GM10847 (cell line): ENCODE measurements around the gene LPP.

Experiments
- POLR2A ChIP-seq: IDR thresholded peaks from 2 replicates; pipeline ENCODE4 v1.6.1; 2011; ENCODE audit not compliant: insufficient read length; ENCODE audit errors: extremely low read depth

Gene LPP

GRCh38 chr3:188154809-188155574, 1.0 kb downstream of the LPP start:
- TF ChIP-seq POLR2A = no peak

- no peak for TF ChIP-seq POLR2A
These were observed 2.1 kb downstream of the LPP start for GRCh38 chr3:188156056-188156455.

- TF ChIP-seq POLR2A = no peak
These were observed 3.5 kb downstream of the LPP start for GRCh38 chr3:188157407-188157806.

- TF ChIP-seq POLR2A = no peak
These were observed 4.0 kb downstream of the LPP start for GRCh38 chr3:188157971-188158370.

GRCh38 chr3:188158731-188159310, 4.9 kb downstream of the LPP start:
- TF ChIP-seq POLR2A = no peak

- TF ChIP-seq POLR2A = no peak
These were observed 6.8 kb downstream of the LPP start for GRCh38 chr3:188160751-188161150.

- no peak for TF ChIP-seq POLR2A
These were observed 10.3 kb downstream of the LPP start for GRCh38 chr3:188164248-188164687.

GRCh38 chr3:188165596-188165995, 11.6 kb downstream of the LPP start:
- TF ChIP-seq POLR2A = no peak

- TF ChIP-seq POLR2A = no peak
These were observed 12.5 kb downstream of the LPP start for GRCh38 chr3:188166441-188166840.

GRCh38 chr3:188168186-188168585, 14.2 kb downstream of the LPP start:
- TF ChIP-seq POLR2A = no peak

- no peak for TF ChIP-seq POLR2A
These were observed 14.7 kb downstream of the LPP start for GRCh38 chr3:188168648-188169047.

- no peak for TF ChIP-seq POLR2A
These were observed 16.0 kb downstream of the LPP start for GRCh38 chr3:188169830-188170455.

GRCh38 chr3:188170461-188171459, 16.8 kb downstream of the LPP start:
- no peak for TF ChIP-seq POLR2A

- no peak for TF ChIP-seq POLR2A
These were observed 17.9 kb downstream of the LPP start for GRCh38 chr3:188171682-188172467.
